ENCODE measurements around the gene STARD3NL.
A peak's percentile ranks its signal among the peaks of the same experiment; 100 is the strongest.

Gene STARD3NL

DNA sequence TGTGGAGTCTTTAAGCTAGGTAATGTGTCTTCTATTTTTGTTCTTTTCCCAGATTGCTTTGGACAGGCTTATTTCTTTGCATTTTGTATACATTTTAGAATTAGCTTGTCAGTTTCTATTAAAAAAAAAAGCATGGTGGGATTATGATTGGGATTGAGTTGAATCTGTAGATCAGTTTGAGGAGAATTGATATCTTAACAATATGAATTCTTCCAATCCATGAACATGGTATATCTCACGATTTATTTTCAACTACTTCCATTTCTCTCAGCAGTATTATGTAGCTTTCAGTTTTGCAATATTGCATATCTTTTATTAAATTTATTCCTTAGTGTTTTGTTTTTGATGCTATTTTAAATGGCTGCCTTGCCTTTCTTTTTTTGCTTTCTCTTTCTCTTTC is 13.7 kb downstream of the STARD3NL start:
- TF ChIP-seq, protein P1, sequence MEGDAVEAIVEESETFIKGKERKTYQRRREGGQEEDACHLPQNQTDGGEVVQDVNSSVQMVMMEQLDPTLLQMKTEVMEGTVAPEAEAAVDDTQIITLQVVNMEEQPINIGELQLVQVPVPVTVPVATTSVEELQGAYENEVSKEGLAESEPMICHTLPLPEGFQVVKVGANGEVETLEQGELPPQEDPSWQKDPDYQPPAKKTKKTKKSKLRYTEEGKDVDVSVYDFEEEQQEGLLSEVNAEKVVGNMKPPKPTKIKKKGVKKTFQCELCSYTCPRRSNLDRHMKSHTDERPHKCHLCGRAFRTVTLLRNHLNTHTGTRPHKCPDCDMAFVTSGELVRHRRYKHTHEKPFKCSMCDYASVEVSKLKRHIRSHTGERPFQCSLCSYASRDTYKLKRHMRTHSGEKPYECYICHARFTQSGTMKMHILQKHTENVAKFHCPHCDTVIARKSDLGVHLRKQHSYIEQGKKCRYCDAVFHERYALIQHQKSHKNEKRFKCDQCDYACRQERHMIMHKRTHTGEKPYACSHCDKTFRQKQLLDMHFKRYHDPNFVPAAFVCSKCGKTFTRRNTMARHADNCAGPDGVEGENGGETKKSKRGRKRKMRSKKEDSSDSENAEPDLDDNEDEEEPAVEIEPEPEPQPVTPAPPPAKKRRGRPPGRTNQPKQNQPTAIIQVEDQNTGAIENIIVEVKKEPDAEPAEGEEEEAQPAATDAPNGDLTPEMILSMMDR (IDR thresholded peaks at IDR 0.05; ENCODE audit: low read length, missing control alignments) = no peak
- DNase-seq (ENCODE audit: low read depth) = no peak
- H3K4me3 ChIP-seq (replicated peaks; ENCODE audit: low read depth, low read length) = no peak overlapping the region

DNA sequence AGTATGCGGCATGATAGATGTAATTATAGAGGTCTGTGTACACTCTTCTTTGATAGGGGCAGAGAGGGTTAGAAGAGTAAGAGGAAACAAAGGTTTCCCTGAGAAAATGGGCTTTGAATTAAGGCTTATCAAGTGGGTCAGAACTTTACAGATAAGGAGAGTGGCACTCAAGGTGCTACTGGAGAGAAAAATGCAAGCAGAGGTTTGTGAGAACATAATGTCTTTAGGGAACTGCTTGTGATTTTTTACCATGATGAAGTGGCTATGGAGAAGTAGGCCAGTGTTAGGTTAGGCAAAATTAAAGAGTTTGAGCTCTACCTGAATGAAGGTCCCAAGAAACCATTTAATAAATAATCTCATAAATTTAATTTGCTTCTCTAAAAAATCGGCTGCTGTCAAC is 14.3 kb downstream of the STARD3NL start:
- TF ChIP-seq, protein P1 (IDR thresholded peaks at IDR 0.05; ENCODE audit: low read length, missing control alignments) = no peak
- no peak overlapping the region for H3K4me3 ChIP-seq (replicated peaks; ENCODE audit: low read depth, low read length)
- DNase-seq (ENCODE audit: low read depth) = no peak

DNA sequence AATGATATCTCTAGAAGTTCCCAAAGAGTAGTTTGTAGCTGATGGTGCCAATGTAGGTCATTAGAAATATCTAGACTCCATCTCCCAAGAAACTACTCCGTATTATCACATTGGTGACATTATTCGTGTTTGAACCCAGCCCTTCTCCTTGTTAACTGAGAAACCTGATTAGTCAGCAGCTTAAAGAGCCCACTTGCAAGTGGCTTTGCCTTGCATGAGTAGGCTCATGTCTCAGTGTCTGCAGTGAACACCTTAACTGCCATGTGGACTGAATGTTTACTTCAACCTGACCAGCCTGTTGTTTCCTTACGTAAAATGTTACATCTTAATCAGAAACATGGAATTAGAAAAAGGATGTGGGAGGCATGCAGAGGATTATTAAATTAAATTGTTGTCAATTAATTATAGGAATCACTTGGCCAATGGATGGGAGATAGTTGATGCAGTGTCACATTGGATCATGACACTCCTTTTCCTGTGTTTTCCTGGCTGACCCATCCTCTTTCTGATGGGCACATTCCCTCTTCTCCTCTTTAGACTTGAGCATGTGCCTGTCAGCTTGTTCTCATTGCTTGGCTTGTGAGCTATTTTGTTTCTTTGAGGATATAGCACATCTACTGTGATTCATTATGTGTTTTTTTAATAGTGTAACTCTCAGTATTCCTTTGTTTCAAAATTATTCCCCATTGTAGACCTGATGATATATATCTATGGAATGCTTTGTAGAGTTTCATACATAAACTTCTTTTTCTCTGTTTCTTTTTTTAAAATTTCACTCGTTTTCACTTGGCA is 18.0 kb downstream of the STARD3NL start:
- H3K4me3 ChIP-seq (replicated peaks; ENCODE audit: low read depth, low read length) = no peak overlapping the region
- peak; percentile 60 for DNase-seq (ENCODE audit: low read depth)
- TF ChIP-seq, protein P1 (IDR thresholded peaks at IDR 0.05; ENCODE audit: low read length, missing control alignments) = no peak

DNA sequence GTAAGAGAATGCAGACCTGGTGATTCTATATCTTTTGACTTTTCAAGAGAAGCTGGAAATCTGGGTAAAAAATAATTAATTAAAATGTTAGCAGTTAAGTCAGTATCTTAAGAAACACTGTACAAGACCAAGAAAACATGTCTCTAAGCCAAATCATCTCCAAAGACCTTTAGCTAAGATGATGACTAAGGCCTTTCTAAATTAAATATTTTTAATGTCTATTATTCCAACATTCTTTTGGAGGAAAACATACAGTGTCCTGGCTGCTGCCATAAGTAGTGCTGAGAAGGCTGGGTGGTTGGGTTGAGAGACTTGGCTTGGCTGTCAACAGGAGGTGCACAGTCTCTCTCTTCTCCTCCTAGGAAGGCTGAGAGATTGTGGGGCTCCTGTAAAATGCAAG is 20.3 kb downstream of the STARD3NL start:
- H3K4me3 ChIP-seq (replicated peaks; ENCODE audit: low read depth, low read length) = no peak overlapping the region
- no peak for DNase-seq (ENCODE audit: low read depth)
- TF ChIP-seq, protein P1 (IDR thresholded peaks at IDR 0.05; ENCODE audit: low read length, missing control alignments) = no peak

DNA sequence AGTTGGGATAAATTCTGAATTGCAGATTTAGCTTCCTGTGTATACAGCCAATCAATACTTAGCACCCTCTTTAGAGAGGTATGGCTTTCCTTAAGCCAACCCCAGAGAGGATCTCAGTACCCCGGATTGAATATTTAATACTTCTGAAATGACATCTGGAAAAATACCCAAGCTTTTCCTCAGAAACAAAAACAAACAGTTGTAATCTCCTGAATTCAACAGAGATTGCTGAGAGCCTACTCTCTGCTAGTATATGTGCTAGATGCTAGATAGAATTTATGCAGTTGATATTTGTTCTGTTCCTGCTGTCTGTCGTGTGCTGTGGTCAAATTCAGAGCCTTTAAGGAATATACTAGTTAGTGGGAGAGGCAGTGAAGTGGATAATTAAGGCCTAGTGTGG is 21.1 kb downstream of the STARD3NL start:
- TF ChIP-seq, protein P1 (IDR thresholded peaks at IDR 0.05; ENCODE audit: low read length, missing control alignments) = no peak
- no peak for DNase-seq (ENCODE audit: low read depth)
- no peak overlapping the region for H3K4me3 ChIP-seq (replicated peaks; ENCODE audit: low read depth, low read length)

DNA sequence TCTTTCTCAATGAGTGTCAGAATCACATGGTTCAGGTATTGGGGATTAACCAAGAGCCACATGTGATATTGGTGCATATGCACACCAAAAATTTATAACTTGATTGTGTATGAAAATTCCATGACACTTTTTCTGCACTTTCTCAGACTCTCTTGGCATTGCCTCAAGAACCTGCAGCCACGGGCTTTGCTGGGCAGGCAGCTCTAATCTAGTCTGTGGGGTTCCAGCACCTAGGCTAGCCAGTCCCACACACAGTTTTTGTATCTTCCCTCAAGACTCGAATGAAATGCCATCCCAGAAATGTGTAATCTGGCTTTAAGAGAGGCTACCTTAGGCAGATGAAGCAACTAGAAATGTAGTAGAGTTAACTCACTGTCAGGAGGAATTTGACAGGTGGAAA is 21.7 kb downstream of the STARD3NL start:
- TF ChIP-seq, protein P1 (IDR thresholded peaks at IDR 0.05; ENCODE audit: low read length, missing control alignments) = no peak
- no peak for DNase-seq (ENCODE audit: low read depth)
- H3K4me3 ChIP-seq (replicated peaks; ENCODE audit: low read depth, low read length) = no peak overlapping the region

DNA sequence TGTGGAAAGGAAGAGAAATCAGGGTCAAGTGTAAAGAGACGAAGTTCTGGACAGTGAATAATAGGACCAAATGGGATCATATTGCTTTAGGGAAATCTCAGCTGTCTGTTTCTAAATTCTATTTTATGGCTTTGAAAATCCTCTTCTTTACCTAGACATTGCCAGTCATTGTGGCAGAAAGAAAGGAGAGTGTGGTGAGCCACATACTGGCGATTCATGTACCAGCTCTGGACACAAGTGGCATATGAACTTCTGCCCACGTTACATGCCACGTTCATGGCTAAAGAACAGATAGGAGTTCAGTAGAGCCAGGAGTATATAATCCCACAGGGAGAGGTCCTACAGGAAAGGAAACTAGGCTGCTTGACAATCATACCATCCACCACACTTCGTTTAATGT is 28.0 kb downstream of the STARD3NL start:
- TF ChIP-seq, protein P1 (IDR thresholded peaks at IDR 0.05; ENCODE audit: low read length, missing control alignments) = no peak
- no peak for DNase-seq (ENCODE audit: low read depth)
- H3K4me3 ChIP-seq (replicated peaks; ENCODE audit: low read depth, low read length) = no peak overlapping the region
